ENCODE measurements around the gene MAPT.
"Not testable (repeated sequence)": the region's sequence is repeated elsewhere in the genome, so short reads cannot be mapped to it uniquely, and the experiment has no call there.

Gene MAPT

DNA sequence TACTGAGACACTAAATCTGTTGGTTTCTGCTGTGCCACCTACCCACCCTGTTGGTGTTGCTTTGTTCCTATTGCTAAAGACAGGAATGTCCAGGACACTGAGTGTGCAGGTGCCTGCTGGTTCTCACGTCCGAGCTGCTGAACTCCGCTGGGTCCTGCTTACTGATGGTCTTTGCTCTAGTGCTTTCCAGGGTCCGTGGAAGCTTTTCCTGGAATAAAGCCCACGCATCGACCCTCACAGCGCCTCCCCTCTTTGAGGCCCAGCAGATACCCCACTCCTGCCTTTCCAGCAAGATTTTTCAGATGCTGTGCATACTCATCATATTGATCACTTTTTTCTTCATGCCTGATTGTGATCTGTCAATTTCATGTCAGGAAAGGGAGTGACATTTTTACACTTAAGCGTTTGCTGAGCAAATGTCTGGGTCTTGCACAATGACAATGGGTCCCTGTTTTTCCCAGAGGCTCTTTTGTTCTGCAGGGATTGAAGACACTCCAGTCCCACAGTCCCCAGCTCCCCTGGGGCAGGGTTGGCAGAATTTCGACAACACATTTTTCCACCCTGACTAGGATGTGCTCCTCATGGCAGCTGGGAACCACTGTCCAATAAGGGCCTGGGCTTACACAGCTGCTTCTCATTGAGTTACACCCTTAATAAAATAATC lies 119.3 kb downstream of the MAPT start:
- DNase-seq = no peak

DNA sequence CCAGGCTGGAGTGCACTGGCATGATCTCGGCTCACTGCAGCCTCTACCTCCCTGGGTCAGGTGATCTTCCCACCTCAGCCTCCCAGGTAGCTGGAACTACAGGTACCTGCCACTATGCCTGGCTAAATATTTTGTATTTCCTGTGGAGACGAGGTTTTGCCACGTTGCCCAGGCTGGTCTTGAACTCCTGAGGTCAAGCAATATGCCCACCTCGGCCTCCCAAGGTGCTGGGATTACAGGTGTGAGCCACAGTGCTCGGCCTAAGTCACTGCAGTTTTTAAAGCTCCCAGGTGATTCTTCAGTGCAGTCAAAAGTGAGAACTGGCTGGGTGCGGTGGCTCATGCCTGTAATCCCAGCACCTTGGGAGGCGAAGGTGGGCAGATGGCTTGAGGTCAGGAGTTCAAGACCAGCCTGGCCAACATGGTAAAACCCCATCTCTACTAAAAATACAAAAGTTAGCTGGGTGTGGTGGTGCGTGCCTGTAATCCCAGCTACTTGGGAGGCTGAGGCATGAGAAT lies 125.1 kb downstream of the MAPT start:
- DNase-seq = not testable (repeated sequence)

DNA sequence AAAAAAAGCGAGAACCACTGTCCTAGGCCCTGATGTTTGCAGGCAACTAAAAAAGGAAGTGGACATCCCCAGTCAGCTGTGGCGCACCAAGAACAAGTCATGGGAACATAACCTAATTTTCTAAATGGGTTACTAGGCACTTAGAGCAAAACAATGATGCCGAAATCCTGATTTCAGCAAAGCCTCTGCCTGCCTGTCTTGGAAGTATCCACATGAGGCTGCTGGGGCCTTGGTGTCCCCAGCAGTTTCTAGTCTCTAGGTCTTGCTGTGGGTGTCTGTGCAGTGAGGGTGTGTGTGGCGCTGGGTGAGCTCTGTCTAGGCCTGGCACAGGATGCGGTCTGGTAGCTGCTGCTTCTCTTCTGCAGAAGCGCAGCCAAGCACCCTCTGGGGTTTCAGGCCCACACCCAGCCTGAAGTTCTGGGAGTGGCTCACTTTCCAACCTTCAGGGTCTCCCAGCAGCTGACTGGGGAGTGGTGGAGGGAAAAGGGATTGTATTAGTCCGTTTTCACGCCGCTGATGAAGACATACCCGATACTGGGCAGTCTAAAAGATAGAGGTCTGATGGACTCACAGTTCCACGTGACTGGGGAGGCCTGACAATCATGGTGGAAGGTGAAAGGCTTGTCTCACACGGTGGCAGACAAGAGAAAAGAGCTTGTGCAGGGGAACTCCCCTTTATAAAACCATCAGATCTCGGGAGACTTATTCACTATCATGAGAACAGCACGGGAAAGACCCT lies 125.8 kb downstream of the MAPT start:
- peak; percentile 86 for DNase-seq

GRCh38 chr17:46020998-46021397 lies 126.6 kb downstream of the MAPT start:
- DNase-seq = no peak

- DNase-seq = not testable (repeated sequence)
Measured at GRCh38 chr17:46023366-46023765, 129.0 kb downstream of the MAPT start.

- DNase-seq = no peak
Measured at GRCh38 chr17:46023783-46024388, 129.5 kb downstream of the MAPT start.

DNA sequence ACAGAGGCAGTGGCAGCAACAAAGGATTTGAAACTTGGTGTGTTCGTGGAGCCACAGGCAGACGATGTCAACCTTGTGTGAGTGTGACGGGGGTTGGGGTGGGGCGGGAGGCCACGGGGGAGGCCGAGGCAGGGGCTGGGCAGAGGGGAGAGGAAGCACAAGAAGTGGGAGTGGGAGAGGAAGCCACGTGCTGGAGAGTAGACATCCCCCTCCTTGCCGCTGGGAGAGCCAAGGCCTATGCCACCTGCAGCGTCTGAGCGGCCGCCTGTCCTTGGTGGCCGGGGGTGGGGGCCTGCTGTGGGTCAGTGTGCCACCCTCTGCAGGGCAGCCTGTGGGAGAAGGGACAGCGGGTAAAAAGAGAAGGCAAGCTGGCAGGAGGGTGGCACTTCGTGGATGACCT lies 130.2 kb downstream of the MAPT start:
- no peak for DNase-seq

DNA sequence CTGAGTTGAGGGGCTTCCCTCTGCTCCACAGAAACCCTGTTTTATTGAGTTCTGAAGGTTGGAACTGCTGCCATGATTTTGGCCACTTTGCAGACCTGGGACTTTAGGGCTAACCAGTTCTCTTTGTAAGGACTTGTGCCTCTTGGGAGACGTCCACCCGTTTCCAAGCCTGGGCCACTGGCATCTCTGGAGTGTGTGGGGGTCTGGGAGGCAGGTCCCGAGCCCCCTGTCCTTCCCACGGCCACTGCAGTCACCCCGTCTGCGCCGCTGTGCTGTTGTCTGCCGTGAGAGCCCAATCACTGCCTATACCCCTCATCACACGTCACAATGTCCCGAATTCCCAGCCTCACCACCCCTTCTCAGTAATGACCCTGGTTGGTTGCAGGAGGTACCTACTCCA lies 130.7 kb downstream of the MAPT start:
- no peak for DNase-seq

GRCh38 chr17:46025510-46026165 lies 131.3 kb downstream of the MAPT start:
- DNase-seq = no peak

DNA sequence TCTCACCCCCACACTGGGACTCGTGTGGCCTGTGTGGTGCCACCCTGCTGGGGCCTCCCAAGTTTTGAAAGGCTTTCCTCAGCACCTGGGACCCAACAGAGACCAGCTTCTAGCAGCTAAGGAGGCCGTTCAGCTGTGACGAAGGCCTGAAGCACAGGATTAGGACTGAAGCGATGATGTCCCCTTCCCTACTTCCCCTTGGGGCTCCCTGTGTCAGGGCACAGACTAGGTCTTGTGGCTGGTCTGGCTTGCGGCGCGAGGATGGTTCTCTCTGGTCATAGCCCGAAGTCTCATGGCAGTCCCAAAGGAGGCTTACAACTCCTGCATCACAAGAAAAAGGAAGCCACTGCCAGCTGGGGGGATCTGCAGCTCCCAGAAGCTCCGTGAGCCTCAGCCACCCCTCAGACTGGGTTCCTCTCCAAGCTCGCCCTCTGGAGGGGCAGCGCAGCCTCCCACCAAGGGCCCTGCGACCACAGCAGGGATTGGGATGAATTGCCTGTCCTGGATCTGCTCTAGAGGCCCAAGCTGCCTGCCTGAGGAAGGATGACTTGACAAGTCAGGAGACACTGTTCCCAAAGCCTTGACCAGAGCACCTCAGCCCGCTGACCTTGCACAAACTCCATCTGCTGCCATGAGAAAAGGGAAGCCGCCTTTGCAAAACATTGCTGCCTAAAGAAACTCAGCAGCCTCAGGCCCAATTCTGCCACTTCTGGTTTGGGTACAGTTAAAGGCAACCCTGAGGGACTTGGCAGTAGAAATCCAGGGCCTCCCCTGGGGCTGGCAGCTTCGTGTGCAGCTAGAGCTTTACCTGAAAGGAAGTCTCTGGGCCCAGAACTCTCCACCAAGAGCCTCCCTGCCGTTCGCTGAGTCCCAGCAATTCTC lies 132.1 kb downstream of the MAPT start:
- DNase-seq = no peak

DNA sequence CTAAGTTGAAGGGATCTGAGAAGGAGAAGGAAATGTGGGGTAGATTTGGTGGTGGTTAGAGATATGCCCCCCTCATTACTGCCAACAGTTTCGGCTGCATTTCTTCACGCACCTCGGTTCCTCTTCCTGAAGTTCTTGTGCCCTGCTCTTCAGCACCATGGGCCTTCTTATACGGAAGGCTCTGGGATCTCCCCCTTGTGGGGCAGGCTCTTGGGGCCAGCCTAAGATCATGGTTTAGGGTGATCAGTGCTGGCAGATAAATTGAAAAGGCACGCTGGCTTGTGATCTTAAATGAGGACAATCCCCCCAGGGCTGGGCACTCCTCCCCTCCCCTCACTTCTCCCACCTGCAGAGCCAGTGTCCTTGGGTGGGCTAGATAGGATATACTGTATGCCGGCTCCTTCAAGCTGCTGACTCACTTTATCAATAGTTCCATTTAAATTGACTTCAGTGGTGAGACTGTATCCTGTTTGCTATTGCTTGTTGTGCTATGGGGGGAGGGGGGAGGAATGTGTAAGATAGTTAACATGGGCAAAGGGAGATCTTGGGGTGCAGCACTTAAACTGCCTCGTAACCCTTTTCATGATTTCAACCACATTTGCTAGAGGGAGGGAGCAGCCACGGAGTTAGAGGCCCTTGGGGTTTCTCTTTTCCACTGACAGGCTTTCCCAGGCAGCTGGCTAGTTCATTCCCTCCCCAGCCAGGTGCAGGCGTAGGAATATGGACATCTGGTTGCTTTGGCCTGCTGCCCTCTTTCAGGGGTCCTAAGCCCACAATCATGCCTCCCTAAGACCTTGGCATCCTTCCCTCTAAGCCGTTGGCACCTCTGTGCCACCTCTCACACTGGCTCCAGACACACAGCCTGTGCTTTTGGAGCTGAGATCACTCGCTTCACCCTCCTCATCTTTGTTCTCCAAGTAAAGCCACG lies 133.0 kb downstream of the MAPT start:
- no peak for DNase-seq

DNA sequence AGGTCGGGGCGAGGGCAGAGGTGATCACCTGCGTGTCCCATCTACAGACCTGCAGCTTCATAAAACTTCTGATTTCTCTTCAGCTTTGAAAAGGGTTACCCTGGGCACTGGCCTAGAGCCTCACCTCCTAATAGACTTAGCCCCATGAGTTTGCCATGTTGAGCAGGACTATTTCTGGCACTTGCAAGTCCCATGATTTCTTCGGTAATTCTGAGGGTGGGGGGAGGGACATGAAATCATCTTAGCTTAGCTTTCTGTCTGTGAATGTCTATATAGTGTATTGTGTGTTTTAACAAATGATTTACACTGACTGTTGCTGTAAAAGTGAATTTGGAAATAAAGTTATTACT lies 133.6 kb downstream of the MAPT start:
- DNase-seq = no peak

DNA sequence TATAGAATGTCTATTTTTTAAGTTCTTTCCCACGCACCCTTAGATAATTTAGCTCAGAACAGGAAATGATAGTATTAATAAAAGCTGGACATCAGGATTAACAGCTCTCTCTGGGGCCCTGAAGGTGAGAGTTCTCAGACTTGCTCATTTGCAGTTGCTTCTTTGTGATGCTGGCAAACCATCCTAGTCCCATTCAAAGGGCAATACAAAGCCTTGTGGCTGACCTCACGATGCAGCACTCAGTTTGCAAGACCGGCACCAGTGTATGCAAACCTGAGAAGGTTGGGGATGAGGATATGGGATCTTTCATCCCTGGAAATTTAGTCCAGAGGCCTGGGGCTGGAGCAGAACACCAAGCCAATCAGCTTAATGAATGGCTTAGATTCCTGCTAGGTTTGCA lies 134.0 kb downstream of the MAPT start:
- no peak for DNase-seq

DNA sequence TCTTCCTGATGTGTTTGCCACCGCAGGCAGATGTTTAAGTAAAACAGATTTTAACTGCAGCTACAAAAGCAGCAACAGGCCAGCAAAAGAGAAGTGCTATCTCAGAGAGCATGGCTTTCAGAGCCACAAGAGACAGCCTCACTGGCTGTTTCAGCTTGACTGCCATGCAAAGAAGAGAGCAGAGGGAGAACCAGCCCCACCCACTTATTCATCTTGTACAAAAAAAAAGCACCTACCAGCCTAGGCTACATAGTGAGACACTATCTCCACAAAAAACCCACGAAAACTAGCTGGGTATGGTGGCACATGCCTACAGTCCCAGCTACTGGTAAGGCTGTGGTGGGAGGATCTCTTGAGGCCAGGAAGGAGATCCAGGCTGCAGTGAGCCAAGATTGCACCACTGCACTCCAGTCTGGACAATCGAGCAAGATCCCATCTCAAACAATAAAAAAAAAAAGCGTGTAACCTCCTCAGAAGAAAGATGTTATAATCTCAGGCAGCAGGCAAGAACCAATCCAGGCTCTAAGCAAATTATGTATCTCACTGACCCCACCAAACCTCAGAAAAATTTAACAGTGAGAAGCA lies 134.7 kb downstream of the MAPT start:
- no peak for DNase-seq

DNA sequence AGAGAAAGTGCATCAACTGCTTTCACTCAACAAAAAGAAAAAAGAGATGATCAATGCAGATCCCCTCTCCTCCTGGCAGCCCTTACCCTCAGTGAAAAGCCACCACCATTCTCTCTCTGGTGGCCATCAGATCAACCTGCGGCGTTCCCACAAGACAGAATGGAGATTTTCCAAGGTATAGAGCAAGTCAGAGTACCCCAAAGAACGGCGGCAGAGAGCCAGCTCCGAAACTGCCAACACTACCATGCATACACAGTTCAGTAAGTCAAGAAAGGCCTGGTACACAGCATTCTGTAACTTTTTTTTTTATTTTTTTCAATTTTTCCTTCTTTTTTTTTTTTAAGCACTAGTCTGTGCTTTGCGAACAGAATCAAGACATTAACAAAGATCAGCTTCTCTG lies 135.3 kb downstream of the MAPT start:
- no peak for DNase-seq

DNA sequence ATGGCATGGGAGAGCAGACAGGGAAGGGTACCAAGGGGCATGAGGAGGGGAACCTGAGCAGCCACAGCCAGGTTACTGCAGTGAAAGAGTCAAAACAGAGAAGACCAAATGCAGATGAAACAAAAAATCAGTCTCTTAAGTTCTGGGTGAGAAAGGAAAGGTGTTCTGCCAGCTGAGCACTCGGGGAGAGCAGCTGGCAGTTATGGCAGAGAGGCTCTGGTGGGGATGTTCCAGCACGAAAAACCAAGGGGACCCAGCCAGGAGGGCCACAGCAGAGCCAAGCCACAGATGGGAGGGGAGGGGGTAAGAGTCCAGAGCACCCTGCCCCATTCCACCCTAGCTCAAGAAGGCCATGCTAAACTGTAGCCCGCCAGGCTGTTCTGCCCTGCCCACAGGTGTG lies 136.4 kb downstream of the MAPT start:
- no peak for DNase-seq

DNA sequence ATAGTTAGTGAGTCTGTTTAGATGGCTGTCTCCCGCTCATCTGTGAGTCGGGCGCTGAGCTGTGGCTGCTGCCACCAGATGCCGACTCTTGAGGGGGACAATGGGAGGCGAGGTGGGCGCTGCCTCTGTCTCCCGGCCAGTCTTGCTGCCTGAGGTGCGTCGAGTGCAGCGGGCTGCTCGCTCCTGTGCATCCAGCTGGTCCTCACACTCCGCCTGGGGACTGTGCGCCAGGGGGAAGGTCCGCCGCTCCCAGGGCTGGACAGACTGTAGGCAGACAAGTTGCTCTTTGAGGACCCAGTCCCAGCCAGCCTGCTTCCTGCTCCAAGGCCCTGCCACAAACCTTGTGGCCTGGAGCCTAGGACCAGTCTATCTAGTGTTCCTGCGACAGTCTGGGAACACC lies 137.1 kb downstream of the MAPT start:
- DNase-seq = no peak

GRCh38 chr17:46031920-46032319 lies 137.6 kb downstream of the MAPT start:
- no peak for DNase-seq

GRCh38 chr17:46032909-46033308 lies 138.6 kb downstream of the MAPT start:
- DNase-seq = no peak

DNA sequence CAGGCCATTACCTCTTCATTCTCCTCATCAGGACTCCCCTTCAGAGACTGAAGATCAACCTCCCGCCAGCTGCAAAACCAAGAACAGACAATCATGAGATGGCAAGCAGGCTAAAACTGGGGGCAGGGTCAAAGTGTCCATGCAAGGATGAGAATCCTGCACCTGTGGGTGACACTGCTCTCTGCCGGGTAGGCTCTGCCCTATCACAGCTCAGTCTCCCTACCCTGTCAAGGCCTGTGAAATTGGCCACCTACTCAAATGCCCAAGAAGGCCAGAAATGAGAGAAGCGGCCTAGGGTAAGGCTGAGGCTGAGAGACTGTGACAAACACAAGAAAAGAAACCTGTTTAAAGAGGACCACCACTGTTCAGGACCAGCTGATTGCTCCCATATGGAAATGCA lies 139.0 kb downstream of the MAPT start:
- no peak for DNase-seq
